ENCODE results near the gene MOB3A. TPM values are rescaled to one million over a fixed set of nuclear protein-coding genes. Genes with fewer than 3 reads are reported as not detected.
A peak's percentile ranks its signal among the peaks of the same experiment; 100 is the strongest.
"Not testable (repeated sequence)": the region's sequence is repeated elsewhere in the genome, so short reads cannot be mapped to it uniquely, and the experiment has no call there.

The MOB3A gene
- polyA plus RNA-seq, 1 donor from 2014 or later: 136 TPM

DNA sequence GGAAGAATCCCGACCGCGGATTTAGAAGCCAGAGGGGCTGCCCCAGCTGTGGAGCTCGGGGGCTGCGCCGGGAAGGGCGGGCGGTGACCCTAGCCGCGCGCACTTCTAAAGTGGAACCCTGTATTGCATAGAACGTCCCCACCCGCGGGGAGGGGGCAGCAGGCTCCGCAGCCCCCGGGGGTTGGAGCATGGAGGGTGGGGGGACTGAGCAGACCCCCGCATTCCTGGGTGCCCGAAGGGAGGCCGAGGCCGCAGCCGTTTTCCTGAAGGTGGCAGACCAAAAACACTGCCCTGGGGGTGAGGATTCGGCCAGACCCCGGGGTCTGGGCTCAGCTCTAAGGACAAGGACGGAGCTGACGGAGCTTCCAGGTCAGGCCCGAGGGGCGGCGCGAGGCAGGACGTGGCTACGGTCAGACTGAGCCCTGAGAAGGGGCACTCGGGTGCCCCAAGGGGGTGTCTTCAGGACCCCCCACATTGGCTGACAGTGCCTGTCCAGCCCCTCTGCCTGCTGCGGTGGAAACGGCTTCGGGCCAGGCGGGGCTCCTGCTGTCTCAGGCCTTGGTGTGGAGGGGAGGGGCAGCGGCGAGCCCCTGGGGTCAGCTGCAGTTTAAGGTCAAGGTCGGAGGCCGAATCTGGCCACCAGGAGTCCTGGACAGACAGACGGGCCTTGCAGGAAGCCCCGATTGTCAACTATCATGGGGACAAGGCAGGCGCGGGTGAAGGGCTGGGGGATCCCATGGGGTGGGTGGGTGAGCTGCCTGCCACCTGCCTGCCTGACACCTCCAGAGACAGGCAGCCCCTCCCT is 57.6 kb downstream of the MOB3A start:
- H3K9me3 Mint-ChIP-seq: no peaks in the 10 kb centered on the region
- peak overlapping the region; percentile 23 to 92 (median 82) for H3K27ac Mint-ChIP-seq
- peaks cover 6 to 10% (median 8%) of the 10 kb centered on the region in 3 donors for H3K4me1 Mint-ChIP-seq
- H3K4me3 Mint-ChIP-seq: no peak overlapping the region
- H3K36me3 Mint-ChIP-seq: peaks cover 6% of the 10 kb centered on the region
- H3K27me3 Mint-ChIP-seq: no peaks in the 10 kb centered on the region

DNA sequence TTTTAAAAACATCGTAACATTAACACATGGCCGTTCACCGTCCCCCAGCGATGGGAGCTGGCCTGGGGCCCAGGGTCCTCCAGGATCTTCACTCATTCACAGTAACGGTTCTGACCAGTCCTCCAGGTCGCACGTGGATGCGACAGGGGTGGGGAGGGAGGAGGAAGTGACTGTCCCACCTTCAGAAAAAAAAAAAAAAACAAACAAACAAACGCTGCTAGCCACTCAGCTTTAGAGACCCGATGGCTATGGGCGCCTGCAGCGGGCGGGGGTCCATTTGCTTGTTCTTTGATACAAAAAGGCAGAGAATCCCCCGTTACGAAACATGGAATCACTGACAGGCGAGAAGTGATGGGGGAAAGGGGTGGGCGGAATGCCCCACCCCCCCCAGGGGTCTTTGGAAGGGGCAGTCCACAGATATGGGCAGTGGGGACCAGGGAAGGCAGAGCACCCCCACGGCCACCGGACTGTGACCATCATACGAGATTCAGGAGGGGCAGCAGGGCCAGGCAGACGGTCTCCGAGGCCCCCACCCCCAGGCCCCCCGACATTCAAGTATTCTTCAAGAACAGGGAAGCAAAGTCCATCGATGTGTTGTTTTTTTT is 58.4 kb downstream of the MOB3A start:
- H3K27ac Mint-ChIP-seq: peak overlapping the region; percentile 82 to 90 (median 90)
- peak overlapping the region in 1 of 4 donors; percentile 74 for H3K4me3 Mint-ChIP-seq
- H3K4me1 Mint-ChIP-seq: peaks cover 5 to 11% (median 10%) of the 10 kb centered on the region in 3 donors
- no peaks in the 10 kb centered on the region for H3K27me3 Mint-ChIP-seq
- H3K9me3 Mint-ChIP-seq: no peaks in the 10 kb centered on the region
- peaks cover 4% of the 10 kb centered on the region for H3K36me3 Mint-ChIP-seq

DNA sequence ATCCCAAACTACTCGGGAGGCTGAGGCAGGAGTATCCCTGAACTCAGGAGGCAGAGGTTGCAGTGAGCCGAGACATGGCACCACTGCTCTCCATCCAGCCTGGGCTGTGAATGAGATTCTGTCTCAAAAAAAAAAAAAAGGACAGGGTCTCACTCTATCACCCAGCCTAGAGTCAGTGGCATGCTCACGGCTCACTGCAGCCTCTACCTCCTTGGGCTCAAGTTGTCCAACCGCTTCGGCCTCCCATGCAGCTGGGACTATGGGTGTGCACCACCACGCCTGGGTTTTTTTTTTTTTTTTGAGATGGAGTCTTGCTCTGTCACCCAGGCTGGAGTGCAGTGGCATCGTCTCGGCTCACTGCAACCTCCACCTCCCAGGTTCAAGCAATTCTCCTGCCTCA is 59.7 kb downstream of the MOB3A start:
- Mint-ChIP-seq H3K4me1 (peaks cover 16 to 18% (median 16%) of the 10 kb centered on the region in 3 donors), H3K4me3 (no peak overlapping the region), H3K27me3 (no peaks in the 10 kb centered on the region), H3K36me3 (peaks cover 4% of the 10 kb centered on the region), H3K9me3 (no peaks in the 10 kb centered on the region), H3K27ac (peak overlapping the region in 1 of 3 donors; percentile 90)

DNA sequence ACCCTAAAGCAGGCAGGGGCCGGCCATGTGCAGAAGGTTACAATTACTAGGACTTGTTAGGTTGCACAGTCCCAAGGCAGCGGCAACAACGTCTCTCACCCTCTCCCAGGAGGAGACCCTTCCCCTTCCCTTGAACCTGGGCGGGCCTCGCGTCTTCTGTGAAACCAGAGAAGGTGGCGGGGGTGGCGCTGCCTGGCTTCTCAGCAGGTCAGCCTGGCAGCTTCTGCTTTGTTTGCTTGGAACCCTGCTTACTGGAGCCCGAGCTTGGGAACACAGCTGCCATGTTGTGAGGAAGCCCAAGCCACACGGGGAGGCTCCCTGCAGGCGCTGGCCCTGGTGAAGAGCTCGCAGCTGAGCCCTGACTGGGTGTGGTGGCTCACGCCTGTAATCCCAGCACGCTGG is 60.5 kb downstream of the MOB3A start:
- Mint-ChIP-seq H3K4me3 (no peak overlapping the region), H3K27ac (peak overlapping the region in 2 of 3 donors; percentile 74 to 85), H3K9me3 (no peaks in the 10 kb centered on the region), H3K27me3 (no peaks in the 10 kb centered on the region), H3K36me3 (peaks cover 4% of the 10 kb centered on the region), H3K4me1 (peaks cover 15 to 18% (median 16%) of the 10 kb centered on the region in 3 donors)

DNA sequence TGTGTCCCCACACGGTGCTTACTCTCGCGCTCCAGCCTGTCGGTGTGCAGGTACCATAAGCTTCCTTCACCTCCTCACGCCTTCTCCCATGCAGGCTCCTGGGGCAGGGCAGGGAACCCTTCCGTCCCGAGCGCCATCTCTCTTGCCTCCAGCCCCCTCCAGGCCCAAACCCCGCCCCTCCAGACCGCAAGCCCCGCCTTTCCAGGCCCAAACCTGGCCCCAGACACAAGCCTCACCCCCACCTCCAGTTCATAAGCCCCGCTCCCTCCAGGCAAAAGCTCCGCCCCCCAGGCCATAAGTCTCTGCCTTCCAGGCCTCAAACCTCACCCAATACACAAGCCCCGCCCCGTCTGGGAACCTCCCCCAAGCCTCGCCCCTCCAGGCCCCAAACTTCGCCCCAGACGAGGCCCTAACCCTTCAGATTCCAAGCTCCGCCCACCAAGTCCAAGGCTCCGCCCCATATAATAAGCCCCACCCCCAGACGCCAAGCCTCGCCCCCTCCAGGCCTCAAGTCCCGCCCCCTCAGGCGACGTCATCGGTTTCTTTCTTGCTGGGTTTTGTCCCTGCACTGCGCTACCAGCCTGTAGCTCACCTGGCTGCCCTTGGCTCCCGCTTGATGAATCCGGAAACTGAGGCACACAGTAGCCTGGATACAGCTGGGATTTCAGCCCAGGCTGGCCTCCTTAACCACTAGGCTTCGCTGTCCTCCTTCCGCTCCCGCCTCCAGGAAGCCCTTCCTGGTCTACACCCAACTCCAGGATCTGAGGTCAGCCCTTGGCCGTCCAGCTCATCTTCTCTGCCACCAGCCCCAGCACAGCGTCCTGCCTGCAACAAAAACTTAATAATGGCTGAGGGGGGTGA is 61.2 kb downstream of the MOB3A start:
- no peaks in the 10 kb centered on the region for H3K9me3 Mint-ChIP-seq
- H3K4me1 Mint-ChIP-seq: peaks cover 15 to 18% (median 16%) of the 10 kb centered on the region in 3 donors
- H3K4me3 Mint-ChIP-seq: peak overlapping the region in 2 of 4 donors; percentile 17 to 68
- no peaks in the 10 kb centered on the region for H3K27me3 Mint-ChIP-seq
- H3K36me3 Mint-ChIP-seq: peaks cover 4% of the 10 kb centered on the region
- peak overlapping the region in 2 of 3 donors; percentile 74 to 85 for H3K27ac Mint-ChIP-seq

DNA sequence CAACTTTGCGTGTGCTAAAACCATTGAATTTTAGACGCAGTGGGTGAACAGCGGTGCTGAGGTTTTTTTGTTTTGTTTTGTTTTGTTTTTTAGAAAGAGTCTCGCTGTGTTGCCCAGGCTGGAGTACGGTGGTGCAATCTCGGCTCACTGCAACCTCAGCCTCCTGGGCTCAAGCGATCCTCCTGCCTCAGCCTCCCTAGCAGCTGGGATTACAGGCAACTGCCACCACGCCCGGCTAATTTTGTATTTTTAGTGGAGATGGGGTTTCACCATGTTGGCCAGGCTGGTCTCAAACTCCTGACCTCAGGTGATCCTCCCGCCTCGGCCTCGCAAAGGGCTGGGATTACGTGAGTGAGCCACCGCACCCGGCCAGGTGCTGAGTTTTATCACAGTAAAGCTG is 61.9 kb downstream of the MOB3A start:
- Mint-ChIP-seq H3K27ac (peak overlapping the region in 1 of 3 donors; percentile 48), H3K4me1 (peaks cover 14 to 18% (median 16%) of the 10 kb centered on the region in 3 donors)
- not testable (repeated sequence) for H3K9me3 Mint-ChIP-seq, H3K36me3 Mint-ChIP-seq, H3K4me3 Mint-ChIP-seq, H3K27me3 Mint-ChIP-seq

DNA sequence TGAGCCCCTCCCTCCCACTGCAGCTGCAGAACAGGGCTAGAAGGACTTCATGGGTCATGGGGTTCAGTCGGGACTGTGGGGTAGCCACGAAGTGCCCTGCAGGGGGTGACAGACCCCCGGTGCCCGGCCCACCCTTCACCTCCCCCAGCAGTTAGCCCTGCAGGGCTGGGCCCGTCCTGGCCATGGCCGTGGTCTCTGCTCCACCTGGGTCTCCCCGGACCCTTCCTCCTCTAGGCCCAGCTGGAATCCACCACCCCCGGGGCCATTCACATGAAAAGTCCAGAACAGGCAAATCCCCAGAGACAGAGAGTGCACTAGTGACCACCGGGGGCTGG is 62.3 kb downstream of the MOB3A start:
- Mint-ChIP-seq H3K4me3 (no peak overlapping the region), H3K9me3 (no peaks in the 10 kb centered on the region), H3K4me1 (peaks cover 13 to 18% (median 16%) of the 10 kb centered on the region in 3 donors), H3K27ac (peak overlapping the region in 1 of 3 donors; percentile 48), H3K27me3 (no peaks in the 10 kb centered on the region), H3K36me3 (peaks cover 4% of the 10 kb centered on the region)

DNA sequence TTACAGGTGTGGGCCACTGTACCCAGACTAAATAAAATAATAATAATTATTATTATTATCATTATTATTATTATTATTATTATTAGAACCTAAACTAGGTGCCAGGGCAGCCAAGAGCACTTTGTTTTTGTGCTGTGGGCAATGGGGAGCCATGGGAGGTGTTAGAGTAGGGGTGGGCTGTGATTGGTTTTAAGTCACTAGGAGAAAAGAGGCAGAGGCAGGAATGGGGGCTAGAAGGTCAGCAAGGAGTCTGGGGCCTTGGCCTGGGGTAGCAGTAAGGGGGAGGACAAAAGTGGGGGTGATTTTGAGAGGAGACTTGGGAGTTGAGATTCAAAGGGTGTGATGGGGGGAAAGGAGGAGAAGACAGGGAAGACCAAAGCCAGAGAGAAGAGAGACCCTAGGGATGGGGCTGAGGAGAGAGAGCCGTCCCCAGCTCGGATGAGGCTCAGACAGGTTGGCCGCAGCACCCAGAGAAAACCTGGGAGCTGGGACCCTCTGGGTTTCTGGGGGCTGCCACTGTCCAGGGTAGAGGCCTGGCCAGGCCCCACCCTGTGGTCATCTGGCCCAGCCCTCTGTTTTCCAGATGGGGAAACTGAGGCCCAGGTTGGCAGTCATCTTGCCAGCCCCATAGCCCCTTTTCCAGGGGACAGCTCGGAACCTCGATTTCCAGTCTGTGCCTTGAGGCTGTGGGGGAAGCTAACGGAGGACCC is 62.9 kb downstream of the MOB3A start:
- Mint-ChIP-seq H3K4me1 (peaks cover 15 to 18% (median 16%) of the 10 kb centered on the region in 3 donors), H3K36me3 (peaks cover 4% of the 10 kb centered on the region), H3K4me3 (no peak overlapping the region), H3K27me3 (no peaks in the 10 kb centered on the region), H3K9me3 (no peaks in the 10 kb centered on the region), H3K27ac (peak overlapping the region in 2 of 3 donors; percentile 31 to 77)

DNA sequence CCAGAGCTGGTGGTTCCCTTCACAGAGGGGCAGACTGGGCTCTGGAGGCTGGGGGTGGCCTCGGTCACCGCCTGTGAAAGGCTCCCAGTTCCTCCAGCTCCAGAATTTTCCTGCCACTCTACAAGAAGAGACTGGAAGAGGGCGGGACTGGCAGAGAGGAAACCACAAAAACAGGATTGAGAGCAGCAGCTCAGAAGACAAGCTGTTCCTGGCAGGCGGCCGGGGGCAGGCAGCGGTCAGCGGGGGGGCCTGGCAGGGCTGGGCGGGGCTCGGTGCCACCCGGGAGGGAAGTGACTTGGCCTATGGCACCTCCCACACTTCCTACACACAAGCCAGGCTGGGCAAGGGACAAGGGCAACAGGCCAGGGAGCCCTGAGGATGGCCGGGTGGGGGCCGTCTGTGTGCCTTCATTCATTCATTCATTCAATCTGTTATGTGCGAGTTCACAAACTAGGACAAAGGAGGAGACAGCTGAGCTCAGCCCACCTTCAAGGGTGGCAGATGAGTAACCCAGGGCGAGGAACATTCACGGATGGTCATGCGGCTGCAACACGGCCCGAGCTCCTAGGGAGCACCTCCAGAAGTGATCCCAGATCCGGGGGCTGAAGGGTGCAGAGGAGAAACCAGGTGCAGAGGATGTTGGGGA is 63.7 kb downstream of the MOB3A start:
- Mint-ChIP-seq H3K9me3 (no peaks in the 10 kb centered on the region), H3K4me3 (peak overlapping the region; percentile 6 to 84 (median 50)), H3K36me3 (peaks cover 2% of the 10 kb centered on the region), H3K27ac (peak overlapping the region in 2 of 3 donors; percentile 60 to 77), H3K27me3 (no peaks in the 10 kb centered on the region), H3K4me1 (peaks cover 15 to 19% (median 16%) of the 10 kb centered on the region in 3 donors)

DNA sequence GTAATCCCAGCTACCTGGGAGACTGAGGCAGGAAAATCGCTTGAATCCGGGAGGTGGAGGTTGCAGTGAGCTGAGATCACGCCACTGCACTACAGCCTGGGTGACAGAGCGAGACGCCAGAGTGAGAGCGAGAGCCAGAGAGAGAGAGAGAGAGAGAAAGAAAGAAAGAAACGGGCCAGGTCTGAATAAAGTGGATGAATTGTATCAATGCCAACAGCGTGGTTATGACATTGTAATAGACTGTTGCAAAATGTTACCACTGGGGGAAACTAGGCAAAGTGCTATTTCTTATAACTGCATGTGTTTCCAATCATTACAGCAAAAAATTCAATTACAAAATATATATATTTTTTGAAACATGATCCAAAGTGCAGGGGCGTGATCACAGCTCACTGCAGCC is 68.8 kb downstream of the MOB3A start:
- Mint-ChIP-seq H3K4me1 (peaks cover 7 to 9% (median 8%) of the 10 kb centered on the region in 3 donors), H3K36me3 (no peaks in the 10 kb centered on the region), H3K27ac (no peak overlapping the region), H3K27me3 (no peaks in the 10 kb centered on the region), H3K4me3 (no peak overlapping the region), H3K9me3 (no peaks in the 10 kb centered on the region)

DNA sequence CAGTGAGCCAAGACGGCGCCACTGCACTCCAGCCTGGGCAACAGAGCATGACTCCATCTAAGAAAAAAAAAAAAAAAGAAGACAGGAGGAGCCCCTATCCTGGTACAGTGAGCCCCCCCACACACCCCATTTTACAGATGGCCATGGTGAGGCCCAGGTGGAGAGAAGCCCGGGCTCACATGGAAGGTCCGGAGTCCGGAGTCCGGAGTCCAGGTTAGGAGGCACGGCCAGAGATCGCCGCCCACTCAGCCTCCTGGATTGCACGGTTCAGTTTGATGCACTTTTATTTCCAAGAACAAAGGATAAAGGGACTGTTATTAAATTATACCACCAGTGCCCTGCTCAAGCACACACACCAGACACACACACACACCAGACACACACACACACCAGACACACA is 69.4 kb downstream of the MOB3A start:
- no peaks in the 10 kb centered on the region for H3K36me3 Mint-ChIP-seq
- H3K9me3 Mint-ChIP-seq: no peaks in the 10 kb centered on the region
- no peak overlapping the region for H3K27ac Mint-ChIP-seq
- H3K27me3 Mint-ChIP-seq: no peaks in the 10 kb centered on the region
- no peak overlapping the region for H3K4me3 Mint-ChIP-seq
- H3K4me1 Mint-ChIP-seq: peaks cover 1 to 4% (median 4%) of the 10 kb centered on the region in 3 donors

DNA sequence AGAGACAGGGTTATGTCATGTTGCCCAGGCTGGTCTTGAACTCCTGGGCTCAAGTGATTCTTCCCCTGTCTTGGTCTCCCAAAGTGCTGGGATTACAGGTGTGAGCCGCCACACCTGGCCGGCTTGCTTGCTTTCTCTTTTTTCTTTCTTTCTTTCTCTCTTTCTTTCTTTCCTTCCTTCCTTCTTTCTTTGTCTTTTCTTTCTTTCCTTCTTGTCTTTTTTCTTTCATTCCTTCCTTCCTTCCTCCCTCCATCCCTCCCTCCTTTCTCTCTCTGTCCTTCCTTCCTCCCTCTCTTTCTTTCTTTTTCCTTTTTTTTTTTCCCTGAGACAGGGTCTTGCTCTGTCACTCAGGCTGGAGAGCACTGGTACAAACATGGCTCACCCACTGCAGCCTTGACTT is 73.8 kb downstream of the MOB3A start:
- Mint-ChIP-seq H3K27me3 (no peaks in the 10 kb centered on the region), H3K27ac (no peak overlapping the region), H3K36me3 (no peaks in the 10 kb centered on the region), H3K4me3 (no peak overlapping the region), H3K4me1 (peaks cover 4 to 5% (median 5%) of the 10 kb centered on the region in 3 donors), H3K9me3 (no peaks in the 10 kb centered on the region)

DNA sequence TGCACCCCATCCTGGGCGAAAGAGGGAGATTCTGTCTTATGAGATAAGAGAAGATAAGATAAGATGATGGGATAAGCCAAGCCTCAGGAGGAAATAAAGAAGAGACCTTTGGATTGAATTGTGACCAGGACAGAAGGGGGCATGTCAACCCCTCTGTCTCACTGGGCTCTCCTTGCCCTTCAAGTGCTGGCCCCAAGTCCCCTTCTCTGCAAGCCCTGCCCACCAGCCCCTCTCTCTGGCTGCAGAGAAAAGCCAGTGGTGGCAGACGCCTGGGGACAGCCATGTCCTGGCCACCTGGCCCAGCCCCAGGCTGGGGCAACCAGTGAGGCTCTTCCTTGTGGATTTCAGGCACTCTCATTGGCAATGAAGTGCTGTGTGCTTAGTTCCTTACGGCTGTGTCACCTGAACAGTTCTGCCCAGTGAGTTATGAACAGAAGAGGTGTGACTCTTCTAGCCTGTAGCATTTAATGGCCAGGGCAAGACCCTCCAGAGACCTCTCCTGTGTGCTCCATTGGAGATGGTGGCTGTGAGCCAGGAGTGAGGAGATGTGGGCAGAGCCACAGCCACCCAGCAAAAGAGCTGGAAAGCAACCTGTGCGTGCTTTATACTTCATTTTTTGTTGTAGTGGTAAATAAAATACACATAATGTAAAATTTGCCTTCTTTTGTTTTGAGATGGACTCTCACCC is 74.5 kb downstream of the MOB3A start:
- H3K27ac Mint-ChIP-seq: no peak overlapping the region
- peak overlapping the region in 1 of 4 donors; percentile 9 for H3K4me3 Mint-ChIP-seq

More for the DNA sequence above, 74.5 kb downstream of the MOB3A start:
- Mint-ChIP-seq H3K27me3 (no peaks in the 10 kb centered on the region), H3K9me3 (no peaks in the 10 kb centered on the region), H3K36me3 (no peaks in the 10 kb centered on the region), H3K4me1 (peaks cover 4 to 6% (median 5%) of the 10 kb centered on the region in 3 donors)
